ENCODE measurements around the gene PTGES. TPM values are rescaled to one million over a fixed set of nuclear protein-coding genes. Genes with fewer than 3 reads are reported as not detected.

PTGES gene
- polyA plus RNA-seq, 1 of the 3 experiments (the other 2 are of a cell fraction): 5.2 TPM

DNA sequence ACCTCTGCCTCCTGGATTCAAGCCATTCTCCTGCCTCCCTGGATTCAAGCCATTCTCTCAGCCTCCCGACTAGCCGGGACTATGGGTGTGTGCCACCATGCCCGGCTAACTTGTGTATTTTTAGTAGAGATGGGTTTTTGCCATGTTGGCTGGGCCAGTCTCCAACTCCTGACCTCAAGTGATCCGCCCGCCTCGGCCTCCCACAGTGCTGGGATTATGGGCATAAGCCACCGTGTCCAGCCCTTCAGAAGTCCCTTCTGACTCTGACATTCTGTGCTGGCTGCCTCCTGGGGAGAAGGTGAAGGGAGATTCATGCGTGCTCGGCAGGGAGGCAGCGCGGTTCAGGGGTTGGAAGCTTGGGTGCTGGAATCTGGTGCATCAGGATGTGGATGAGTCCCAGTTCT is 58.6 kb downstream of the PTGES start:
- POLR2A ChIA-PET: no interaction called here
- Histone ChIP-seq H3K4me2 (no peak overlapping the region), H3K4me1 (ENCODE audit: control insufficient read depth in 1 of 2, insufficient read depth in 2 of 2, low read depth in 1 of 2, low read length in 1 of 2) (peaks cover 0 to 18% of the 10 kb centered on the region in 2 experiments; a peak in 2 of 4 replicates), H3K36me3 (replicated peaks in 1 of 2; ENCODE audit: control insufficient read depth in 1 of 2, insufficient read depth in 2 of 2, low read length in 1 of 2) (no peaks in the 10 kb centered on the region), H3K27ac (ENCODE audit: low read depth in 2 of 2, low read length in 1 of 2) (no peak overlapping the region), H3K4me3 (ENCODE audit: low read depth in 2 of 2, low read length in 1 of 2) (no peak overlapping the region), H3K9me3 (no peaks in the 10 kb centered on the region), H3K79me2 (ENCODE audit: insufficient read depth) (no peaks in the 10 kb centered on the region), H3K9ac (no peak overlapping the region), H2AFZ (ENCODE audit: low read depth) (no peak overlapping the region), H3K27me3 (ENCODE audit: insufficient read depth) (no peaks in the 10 kb centered on the region), H4K20me1 (ENCODE audit: insufficient read depth) (no peaks in the 10 kb centered on the region), H3F3A (replicated peaks; ENCODE audit: insufficient read depth) (peaks cover 4% of the 10 kb centered on the region), H3K9me2 (no peaks in the 10 kb centered on the region)
- DNase-seq: no peak
- CTCF ChIA-PET: interaction anchor here (1.0 to 4.9 kb wide), 2 partner anchors 32 to 89 kb away, joined by 3 to 31 read pairs; no protein-coding TSS in a partner anchor
- TF ChIP-seq EP300 (IDR thresholded peaks at IDR 0.05; ENCODE audit: borderline replicate concordance in 1 of 2, low read depth in 1 of 2, low read length in 1 of 2) (no peak), RFX5 (IDR thresholded peaks at IDR 0.05; ENCODE audit: low read length) (no peak), SMC3 (IDR thresholded peaks at IDR 0.05; ENCODE audit: low read depth, low read length) (no peak), TAF1 (IDR thresholded peaks at IDR 0.05; ENCODE audit: borderline replicate concordance, low read depth, low read length) (no peak), GATA2 (CRISPR knock-in tag; IDR thresholded peaks at IDR 0.05) (no peak), PBX3 (IDR thresholded peaks at IDR 0.05) (no peak), FOXJ3 (CRISPR knock-in tag; IDR thresholded peaks at IDR 0.05) (no peak)
- WGBS (ENCODE audit: low lambda C conversion rate): 94% methylated on average over 4 of the region's 11 CpGs

GRCh38 chr9:129693741-129694140 is 59.1 kb downstream of the PTGES start:
- no peak overlapping the region for H3K9ac ChIP-seq
- H3K79me2 ChIP-seq (ENCODE audit: insufficient read depth): no peaks in the 10 kb centered on the region
- H3K27me3 ChIP-seq (ENCODE audit: insufficient read depth): no peaks in the 10 kb centered on the region
- peaks cover 4% of the 10 kb centered on the region for H3F3A ChIP-seq (replicated peaks; ENCODE audit: insufficient read depth)
- no peaks in the 10 kb centered on the region for H3K9me2 ChIP-seq
- H2AFZ ChIP-seq (ENCODE audit: low read depth): no peak overlapping the region
- WGBS (ENCODE audit: low lambda C conversion rate): 84% methylated on average over 8 of the region's 8 CpGs
- no peaks in the 10 kb centered on the region for H3K9me3 ChIP-seq
- TF ChIP-seq USF2 (IDR thresholded peaks at IDR 0.05; ENCODE audit: borderline replicate concordance, low read depth, low read length) (no peak), PBX3 (IDR thresholded peaks at IDR 0.05) (no peak), CHD2 (IDR thresholded peaks at IDR 0.05; ENCODE audit: low read length, partially characterized antibody) (no peak), SMC3 (IDR thresholded peaks at IDR 0.05; ENCODE audit: low read depth, low read length) (no peak), EZH2phosphoT487 (IDR thresholded peaks at IDR 0.05; ENCODE audit: borderline replicate concordance, low read depth) (no peak)
- TF ChIP-seq, protein P1, sequence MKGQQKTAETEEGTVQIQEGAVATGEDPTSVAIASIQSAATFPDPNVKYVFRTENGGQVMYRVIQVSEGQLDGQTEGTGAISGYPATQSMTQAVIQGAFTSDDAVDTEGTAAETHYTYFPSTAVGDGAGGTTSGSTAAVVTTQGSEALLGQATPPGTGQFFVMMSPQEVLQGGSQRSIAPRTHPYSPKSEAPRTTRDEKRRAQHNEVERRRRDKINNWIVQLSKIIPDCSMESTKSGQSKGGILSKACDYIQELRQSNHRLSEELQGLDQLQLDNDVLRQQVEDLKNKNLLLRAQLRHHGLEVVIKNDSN (IDR thresholded peaks at IDR 0.05; ENCODE audit: borderline replicate concordance, low read depth): no peak
- TF ChIP-seq, protein P2, sequence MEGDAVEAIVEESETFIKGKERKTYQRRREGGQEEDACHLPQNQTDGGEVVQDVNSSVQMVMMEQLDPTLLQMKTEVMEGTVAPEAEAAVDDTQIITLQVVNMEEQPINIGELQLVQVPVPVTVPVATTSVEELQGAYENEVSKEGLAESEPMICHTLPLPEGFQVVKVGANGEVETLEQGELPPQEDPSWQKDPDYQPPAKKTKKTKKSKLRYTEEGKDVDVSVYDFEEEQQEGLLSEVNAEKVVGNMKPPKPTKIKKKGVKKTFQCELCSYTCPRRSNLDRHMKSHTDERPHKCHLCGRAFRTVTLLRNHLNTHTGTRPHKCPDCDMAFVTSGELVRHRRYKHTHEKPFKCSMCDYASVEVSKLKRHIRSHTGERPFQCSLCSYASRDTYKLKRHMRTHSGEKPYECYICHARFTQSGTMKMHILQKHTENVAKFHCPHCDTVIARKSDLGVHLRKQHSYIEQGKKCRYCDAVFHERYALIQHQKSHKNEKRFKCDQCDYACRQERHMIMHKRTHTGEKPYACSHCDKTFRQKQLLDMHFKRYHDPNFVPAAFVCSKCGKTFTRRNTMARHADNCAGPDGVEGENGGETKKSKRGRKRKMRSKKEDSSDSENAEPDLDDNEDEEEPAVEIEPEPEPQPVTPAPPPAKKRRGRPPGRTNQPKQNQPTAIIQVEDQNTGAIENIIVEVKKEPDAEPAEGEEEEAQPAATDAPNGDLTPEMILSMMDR (IDR thresholded peaks at IDR 0.05): no peak
- peaks cover 0 to 18% of the 10 kb centered on the region in 2 experiments; a peak in 2 of 4 replicates for H3K4me1 ChIP-seq (ENCODE audit: control insufficient read depth in 1 of 2, insufficient read depth in 2 of 2, low read depth in 1 of 2, low read length in 1 of 2)
- ChIA-PET POLR2A (no interaction called here), CTCF (interaction anchor here (1.6 kb wide), 1 partner anchor 33 kb away, joined by 4 read pairs; no protein-coding TSS in a partner anchor)
- H4K20me1 ChIP-seq (ENCODE audit: insufficient read depth): no peaks in the 10 kb centered on the region
- H3K27ac ChIP-seq (ENCODE audit: low read depth in 2 of 2, low read length in 1 of 2): no peak overlapping the region
- H3K4me3 ChIP-seq (ENCODE audit: low read depth in 2 of 2, low read length in 1 of 2): no peak overlapping the region
- H3K4me2 ChIP-seq: no peak overlapping the region
- DNase-seq: no peak
- H3K36me3 ChIP-seq (replicated peaks in 1 of 2; ENCODE audit: control insufficient read depth in 1 of 2, insufficient read depth in 2 of 2, low read length in 1 of 2): no peaks in the 10 kb centered on the region

Measured in SK-N-SH (cell line).